AG04450 (cell line): ENCODE results near the gene SLC37A2. TPM values are rescaled to one million over a fixed set of nuclear protein-coding genes. Genes with fewer than 3 reads are reported as not detected.

Experiments
- CTCF ChIA-PET: fragments of 300-600, 350-600 bp; formaldehyde crosslinking; extraction: SDS; loops from one replicate; lab custom pipeline; 2022; ENCODE audit warnings: antibody characterized with exemption, inconsistent platforms; lab: Charles Lee
- POLR2A ChIA-PET: fragments of 350-600 bp; formaldehyde crosslinking; extraction: SDS; loops from one replicate; lab custom pipeline; 2021; ENCODE audit warnings: antibody characterized with exemption, inconsistent platforms; lab: Yijun Ruan, JAX
- DNase-seq: peaks from one replicate; pipeline ENCODE4 v3.0.0-alpha.2; 2011; ENCODE audit warnings: low read depth, low spot score
- H3K27ac ChIP-seq: one replicate; pipeline ENCODE4 v1.5.1; 2012; ENCODE audit warnings: low read depth, low read length, control low read depth
- H3K27me3 ChIP-seq: one replicate; pipeline ENCODE4 v1.6.0; 2012; ENCODE audit warnings: low read length; ENCODE audit not compliant: control insufficient read depth, insufficient read depth
- H3K4me3 ChIP-seq: 2 replicates; pipeline ENCODE4 v1.5.1; 2011; ENCODE audit warnings: mild to moderate bottlenecking, low read depth, low read length, control low read depth
- H3K9me3 ChIP-seq: 2 replicates; pipeline ENCODE4 v1.5.1; 2012; ENCODE audit warnings: low read length; ENCODE audit not compliant: control insufficient read depth, insufficient read depth
- CTCF ChIP-seq: IDR thresholded peaks from 2 replicates; pipeline ENCODE4 v1.5.1; 2011; ENCODE audit warnings: low read depth, low read length, control low read depth, inconsistent platforms
- polyA plus RNA-seq: library from polyadenylated mRNA; depleted of rRNA; stranded (reverse); fragments of >200 nt; gene quantifications from 2 replicates; pipeline ENCODE4 v1.2.3, GENCODE V29; 2011

SLC37A2 gene
- polyA plus RNA-seq, 1 experiment: 0.79 TPM

DNA sequence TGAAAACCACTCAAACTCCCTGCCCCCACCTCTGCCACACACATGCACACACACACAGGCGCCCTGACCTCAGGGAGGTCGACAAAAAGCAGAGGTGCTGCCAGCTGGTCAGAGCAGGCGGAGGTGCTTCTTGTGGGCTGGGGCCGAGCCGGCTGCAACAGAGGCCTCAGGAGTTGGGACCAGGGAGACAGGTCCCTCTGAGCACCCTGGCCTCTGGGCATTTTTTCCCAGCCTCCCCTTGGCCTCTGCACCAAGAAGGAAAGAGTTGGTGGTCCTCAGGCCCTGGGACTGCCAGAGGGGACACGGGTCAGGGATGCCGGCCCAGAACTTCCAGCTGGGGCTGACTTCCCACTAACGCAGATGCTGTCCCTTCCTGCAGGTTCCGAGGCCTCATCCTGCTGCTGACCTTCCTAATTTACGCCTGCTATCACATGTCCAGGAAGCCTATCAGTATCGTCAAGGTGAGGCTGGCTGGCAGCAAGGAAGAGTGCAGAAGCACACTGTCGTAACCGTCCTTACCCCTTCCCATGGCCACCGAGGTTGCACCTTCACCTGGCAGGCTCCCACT, 13.4 kb downstream of the SLC37A2 start:
- Histone ChIP-seq H3K27me3 (no peaks in the 10 kb centered on the region), H3K4me3 (no peak overlapping the region), H3K9me3 (no peaks in the 10 kb centered on the region; the same call in 1 of the 2 replicates), H3K27ac (no peak overlapping the region)
- CTCF ChIA-PET: interaction anchor here (0.6 to 0.9 kb wide), 3 partner anchors 14 to 403 kb away, joined by 3 to 5 read pairs (median 3); partner anchors contain the start of gene SPA17
- POLR2A ChIA-PET: no interaction called here
- no peak for TF ChIP-seq CTCF
- no peak for DNase-seq

DNA sequence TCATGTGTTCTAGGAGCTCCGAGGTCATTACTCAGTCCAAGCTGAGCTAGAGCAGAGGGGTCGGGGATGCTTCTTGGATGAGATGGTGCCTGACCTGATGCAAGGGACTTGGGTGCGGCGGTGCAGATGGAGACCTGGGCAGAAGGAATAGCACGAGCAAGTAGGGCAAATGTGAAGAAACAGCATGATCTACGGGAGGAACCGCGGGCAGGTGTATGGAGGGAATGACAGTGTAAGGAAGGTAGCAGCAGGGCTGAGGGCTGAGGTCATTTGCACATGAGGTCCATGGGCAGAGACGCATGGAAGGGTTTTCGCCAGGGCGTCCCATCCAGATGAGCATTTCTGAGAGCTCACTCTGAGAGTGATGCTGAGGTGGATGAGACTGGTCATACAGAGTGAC, 14.9 kb downstream of the SLC37A2 start:
- ChIA-PET CTCF (interaction anchor here (1.3 kb wide), 2 partner anchors 64 to 268 kb away, joined by 3 to 4 read pairs; no protein-coding TSS in a partner anchor), POLR2A (no interaction called here)
- no peaks in the 10 kb centered on the region; the same call in 1 of the 2 replicates for H3K9me3 ChIP-seq

GRCh38 chr11:125078516-125079140, 15.5 kb downstream of the SLC37A2 start:
- DNase-seq: no peak
- Histone ChIP-seq H3K9me3 (no peaks in the 10 kb centered on the region; the same call in 1 of the 2 replicates), H3K27me3 (no peaks in the 10 kb centered on the region), H3K4me3 (no peak overlapping the region), H3K27ac (no peak overlapping the region)
- POLR2A ChIA-PET: no interaction called here
- no peak for TF ChIP-seq CTCF
- CTCF ChIA-PET: interaction anchor here (1.3 to 1.5 kb wide), 3 partner anchors 12 to 267 kb away, joined by 3 to 10 read pairs (median 4); no protein-coding TSS in a partner anchor

More for the DNA sequence above, 14.9 kb downstream of the SLC37A2 start:
- Histone ChIP-seq H3K4me3 (no peak overlapping the region), H3K27ac (no peak overlapping the region), H3K27me3 (no peaks in the 10 kb centered on the region)
- no peak for DNase-seq
- no peak for TF ChIP-seq CTCF

DNA sequence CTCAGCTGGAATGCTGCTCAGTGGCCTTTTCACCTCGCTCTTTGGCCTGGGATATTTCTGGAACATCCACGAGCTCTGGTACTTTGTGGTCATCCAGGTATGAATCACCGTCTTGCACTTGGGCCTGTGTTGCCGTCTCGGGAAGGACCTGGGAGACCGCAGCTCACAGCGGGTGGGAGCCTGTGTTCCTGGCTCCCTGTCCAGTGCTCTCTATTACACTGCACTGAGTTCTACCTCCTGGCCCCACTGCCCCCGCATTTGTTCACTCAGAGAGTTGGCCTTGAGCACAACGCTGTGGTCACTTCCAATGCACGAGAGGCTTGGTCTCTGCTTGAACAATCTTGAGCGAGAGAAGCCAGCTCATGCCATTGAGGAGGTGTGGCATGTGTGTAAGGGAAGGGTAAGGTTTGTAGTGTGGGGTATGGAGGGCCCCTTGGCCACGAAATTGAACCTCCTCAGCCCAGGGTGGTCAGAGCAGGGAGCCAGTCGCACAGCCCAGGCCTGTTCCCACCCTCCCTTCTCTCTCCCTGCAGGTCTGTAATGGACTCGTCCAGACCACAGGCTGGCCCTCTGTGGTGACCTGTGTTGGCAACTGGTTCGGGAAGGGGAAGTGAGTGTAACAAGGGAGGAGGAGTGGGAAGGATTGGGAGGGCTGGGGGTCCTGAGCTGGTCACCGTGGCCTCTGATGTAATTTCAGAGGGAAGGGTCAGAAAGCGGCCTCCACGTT, 16.2 kb downstream of the SLC37A2 start:
- Histone ChIP-seq H3K4me3 (no peak overlapping the region), H3K27ac (no peak overlapping the region), H3K9me3 (no peaks in the 10 kb centered on the region; the same call in 1 of the 2 replicates), H3K27me3 (no peaks in the 10 kb centered on the region)
- no peak for TF ChIP-seq CTCF
- ChIA-PET POLR2A (no interaction called here), CTCF (interaction anchor here (1.5 kb wide), 1 partner anchor 12 kb away, joined by 10 read pairs; no protein-coding TSS in a partner anchor)
- no peak for DNase-seq
